ENCODE results near the gene ABTB1.

- TF ChIP-seq EZH2 (IDR thresholded peaks at IDR 0.05) (no peak), FOXP2 (optimal IDR thresholded peaks at IDR 0.05; ENCODE audit: control extremely low read depth, extremely low read length, insufficient read depth) (no peak)
These were observed 46.6 kb downstream of the ABTB1 start for GRCh38 chr3:127719369-127719768.

Data from SK-N-MC (cell line).